Measurements from ENCODE around the gene CCZ1B.
"Not testable (repeated sequence)": the region's sequence is repeated elsewhere in the genome, so short reads cannot be mapped to it uniquely, and the experiment has no call there.

Gene CCZ1B

DNA sequence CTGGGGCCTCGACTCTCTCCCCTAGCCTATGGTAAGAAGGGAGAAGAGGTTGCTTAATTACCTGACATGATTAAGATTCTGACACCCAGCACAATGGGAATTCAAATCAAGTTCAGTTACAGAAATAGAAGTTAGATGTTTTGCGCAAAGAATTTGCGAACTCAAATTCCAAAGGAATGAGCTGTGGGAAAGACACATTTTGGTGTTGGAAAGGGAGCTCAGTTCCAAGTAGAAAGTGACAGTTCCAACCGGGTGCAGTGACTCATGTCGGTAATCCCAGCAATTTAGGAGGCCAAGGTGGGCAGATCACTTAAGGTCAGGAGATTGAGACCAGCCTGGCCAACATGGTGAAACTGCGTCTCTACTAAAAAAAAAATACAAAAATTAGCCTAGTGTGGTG, 4.0 kb upstream of the CCZ1B start:
- DNase-seq = not testable (repeated sequence)

DNA sequence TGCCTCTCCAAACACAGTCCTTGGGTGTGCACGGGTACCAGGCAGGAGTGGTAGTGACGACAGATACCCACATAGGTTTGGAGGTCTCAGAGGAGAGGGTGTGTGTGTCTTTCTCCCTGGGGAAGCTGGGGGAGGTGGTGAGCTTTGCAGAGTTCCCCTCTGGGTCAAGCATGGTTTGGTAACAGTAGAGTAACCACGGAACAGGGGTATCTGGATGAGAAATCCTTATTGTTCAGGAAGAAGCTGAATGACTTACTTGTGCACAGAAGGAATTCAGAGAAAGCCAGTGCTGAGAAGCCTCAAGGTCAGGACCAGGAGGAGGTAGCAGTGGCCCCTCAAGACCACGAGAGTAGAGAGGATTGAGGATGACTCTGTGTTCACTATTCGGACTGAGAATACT, 3.5 kb upstream of the CCZ1B start:
- DNase-seq = not testable (repeated sequence)

DNA sequence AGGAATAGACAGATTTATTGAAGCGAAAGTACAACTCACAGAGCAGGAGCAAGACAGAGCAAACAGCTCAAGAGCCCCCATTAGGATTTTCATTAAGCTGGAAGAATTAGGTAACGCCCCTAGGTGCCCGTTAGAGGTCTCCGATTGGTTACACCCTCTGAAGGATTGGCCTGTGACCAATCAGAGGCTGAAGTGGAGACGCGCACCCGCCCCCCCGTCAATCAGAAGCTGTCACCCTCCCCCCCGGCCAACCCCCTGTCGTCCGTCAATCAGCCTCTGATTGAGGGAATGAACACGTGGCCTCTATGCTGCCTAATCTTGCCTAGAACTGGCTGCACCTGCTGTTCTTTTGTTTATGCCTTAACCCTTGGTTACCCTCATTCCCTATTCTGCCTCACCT, 1.1 kb upstream of the CCZ1B start:
- DNase-seq = not testable (repeated sequence)

DNA sequence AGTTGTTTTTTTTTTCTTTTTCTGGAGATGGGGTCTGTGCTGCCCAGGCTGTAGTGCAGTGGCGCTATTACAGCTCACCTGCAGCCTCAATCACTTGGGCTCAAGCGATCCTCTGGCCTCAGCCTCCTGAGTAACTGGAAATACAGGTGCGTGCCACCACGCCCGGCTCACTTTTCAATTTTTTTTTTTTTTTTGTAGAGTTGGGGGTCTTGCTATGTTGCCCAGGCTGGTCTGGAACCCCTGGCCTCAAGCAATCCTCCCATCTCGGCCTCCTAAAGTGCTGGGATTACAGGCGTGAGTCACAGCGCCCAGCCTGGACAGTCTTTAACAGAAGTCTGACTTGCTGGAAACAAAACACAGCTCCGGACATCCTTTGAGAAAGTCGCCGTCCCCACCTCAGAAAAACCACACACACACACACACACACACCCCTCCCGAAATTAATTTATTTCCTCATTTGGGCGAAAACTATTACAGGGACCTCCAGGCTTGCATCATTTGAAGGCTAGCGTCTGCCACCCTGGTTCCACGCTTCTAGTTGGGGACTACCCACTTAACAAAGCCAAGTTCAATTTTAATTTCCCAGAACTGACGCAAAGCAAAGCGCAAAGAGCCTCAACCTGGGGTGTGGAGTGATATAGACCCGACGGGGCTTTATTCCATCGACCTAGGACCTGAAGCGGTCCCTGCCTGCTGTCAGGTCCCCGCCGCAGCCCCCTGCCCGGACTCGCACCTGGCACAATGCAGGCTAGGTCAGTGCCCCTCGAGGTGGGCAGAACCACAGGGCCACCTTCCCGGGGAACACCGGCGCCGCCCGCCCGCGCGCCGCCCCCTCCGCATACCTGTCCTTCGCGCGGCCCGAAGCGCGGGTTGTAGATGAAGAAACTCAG, 594 bp downstream of the CCZ1B start:
- not testable (repeated sequence) for DNase-seq

DNA sequence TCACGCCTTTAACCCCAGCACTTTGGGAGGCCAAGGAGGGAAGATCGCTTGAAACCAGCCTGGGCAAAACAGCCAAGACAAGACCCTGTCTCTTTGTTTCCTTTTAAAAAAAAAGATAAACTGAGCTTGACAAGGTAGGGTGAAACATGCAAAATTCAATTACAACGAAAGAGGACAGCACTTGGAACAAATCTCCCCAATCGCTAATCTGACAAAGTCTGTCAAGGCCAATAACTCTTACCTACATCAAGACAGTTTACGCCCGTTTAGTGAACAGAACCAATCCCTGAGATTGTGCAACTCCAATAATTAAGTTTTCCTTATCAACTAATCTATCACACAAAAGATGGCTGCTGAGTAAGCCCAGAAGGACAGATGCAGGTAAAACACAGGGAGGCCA, 4.5 kb downstream of the CCZ1B start:
- not testable (repeated sequence) for DNase-seq

DNA sequence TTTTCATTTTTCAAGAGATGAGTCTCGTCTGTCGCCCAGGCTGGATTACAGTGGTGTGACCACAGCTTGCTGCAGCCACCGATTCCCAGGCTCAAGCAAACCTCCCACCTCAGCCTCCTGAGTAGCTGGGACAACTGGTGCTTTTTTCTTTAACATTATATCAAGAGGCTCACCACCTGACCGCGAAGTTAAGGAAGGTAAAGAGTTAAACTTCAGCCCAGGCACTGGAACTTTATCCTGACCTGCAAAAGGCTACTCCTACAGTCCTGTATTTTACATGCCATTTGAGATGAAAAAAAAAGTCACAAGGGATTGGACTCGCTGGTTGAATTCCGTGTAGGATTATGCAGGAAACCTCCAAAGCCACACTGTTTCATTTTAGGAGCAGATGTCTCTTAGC, 10.6 kb downstream of the CCZ1B start:
- DNase-seq = not testable (repeated sequence)

DNA sequence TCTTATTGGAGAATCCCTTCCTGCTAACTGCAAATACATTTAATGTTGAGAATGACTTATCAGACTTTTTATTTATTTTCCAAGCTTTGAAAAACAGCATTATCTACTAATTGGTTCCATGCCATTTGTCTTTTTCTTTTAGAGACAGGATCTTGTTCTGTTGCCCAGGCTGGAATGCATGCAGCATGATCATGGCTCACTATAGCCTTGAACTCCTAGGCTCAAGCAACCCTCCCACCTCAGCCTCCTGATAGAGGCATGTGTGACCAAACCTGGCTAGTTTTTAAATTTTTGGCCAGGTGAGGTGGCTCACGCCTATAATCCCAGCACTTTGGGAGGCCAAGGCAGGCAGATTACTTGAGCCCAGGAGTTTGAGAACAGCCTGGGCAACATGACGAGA, 13.1 kb downstream of the CCZ1B start:
- DNase-seq = not testable (repeated sequence)

DNA sequence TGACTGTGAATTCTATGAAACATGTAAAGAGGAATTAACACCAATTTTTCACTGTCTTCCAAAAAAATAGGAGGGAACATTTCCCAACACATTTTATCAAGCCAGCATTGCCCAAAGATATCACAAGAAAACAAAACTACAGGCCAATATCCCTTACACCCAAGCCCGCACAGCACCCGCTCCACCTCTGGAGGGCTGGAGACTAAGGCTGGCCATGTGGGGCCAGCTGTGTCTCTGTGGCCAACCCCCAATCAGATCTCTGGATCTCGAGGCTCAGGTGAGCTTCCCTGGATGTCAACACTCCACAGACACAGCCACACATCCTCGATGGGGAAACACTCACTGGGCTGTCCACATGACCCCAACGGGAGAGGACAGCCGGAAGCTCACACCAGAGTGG, 18.1 kb downstream of the CCZ1B start:
- DNase-seq = not testable (repeated sequence)

DNA sequence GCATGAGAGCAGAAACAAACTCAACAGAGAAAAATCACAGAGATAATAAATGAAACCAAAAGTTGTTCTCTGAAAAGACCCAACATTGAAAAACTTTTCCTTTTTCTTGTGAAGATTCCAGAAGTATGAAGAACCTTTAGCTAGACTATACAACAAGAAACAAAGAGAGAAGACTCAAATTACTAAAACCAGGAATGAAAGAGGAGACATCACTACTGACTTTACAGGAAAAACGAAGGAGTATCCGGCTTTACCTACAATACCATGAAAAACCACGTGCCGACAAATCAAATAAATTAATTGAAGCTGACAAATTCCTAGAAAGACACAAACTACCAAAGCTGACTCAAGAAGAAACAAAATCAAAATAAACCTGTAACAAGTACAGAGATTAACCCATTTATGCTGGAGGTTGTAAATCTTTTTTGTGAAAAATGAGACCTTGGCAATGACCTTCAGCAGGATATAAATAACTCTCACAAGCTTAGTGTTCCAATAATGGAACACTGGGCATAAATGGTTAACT, 18.6 kb downstream of the CCZ1B start:
- DNase-seq = not testable (repeated sequence)

DNA sequence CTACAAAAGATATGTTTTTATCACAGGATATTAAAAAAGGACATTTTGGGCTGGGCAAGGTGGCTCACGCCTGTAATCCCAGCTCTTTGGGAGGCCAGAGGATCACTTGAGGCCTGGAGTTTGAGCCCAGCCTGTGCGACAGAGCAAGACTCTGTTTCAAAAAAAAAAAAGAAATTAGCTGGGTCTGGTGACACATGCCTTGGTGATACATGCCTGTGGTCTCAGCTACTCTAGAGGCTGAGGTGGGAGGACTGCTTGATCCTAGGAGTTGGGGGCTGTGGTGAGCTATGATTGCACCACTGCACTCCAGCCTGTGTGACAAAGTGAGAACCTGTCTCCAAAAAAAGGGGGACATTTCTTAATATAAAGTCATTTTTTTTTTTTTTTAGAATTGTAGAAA, 25.7 kb downstream of the CCZ1B start:
- DNase-seq = not testable (repeated sequence)

DNA sequence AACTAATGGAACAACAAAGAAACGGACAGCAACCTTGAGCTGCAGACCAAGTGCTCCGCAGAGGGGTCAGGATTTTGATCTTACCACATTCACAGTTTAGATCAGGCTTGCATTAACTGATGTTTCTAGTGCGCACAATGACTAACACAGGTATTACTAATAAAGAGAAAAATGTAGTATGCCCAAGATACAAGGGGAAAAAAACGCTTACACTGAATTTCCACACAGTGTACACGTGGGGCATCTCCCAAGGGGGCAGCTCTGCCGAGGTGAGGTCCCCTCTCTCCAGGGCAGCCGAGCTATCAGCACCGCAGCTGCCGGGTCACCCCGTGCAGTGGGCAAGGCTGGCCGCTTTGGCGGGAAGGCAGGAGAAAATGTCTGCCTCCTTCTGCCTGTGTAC, 26.2 kb downstream of the CCZ1B start:
- DNase-seq = not testable (repeated sequence)

DNA sequence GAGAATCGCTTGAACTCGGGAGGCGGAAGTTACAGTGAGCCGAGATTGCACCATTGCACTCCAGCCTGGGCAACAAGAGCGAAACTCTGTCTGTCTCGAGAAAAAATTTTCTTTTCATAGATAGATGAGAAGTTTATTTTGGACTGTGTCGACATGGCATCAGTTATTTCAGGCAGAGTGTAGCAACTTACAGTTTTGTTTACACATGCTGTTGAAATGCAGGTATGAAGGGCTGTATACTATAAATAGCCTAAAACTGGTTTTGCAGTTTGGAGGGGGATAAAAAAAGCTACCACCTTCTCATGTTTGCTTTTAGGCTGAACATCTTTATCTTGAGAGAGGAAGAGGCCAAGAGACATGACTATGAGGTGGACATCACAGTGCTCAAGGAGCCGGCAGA, 28.0 kb downstream of the CCZ1B start:
- not testable (repeated sequence) for DNase-seq

DNA sequence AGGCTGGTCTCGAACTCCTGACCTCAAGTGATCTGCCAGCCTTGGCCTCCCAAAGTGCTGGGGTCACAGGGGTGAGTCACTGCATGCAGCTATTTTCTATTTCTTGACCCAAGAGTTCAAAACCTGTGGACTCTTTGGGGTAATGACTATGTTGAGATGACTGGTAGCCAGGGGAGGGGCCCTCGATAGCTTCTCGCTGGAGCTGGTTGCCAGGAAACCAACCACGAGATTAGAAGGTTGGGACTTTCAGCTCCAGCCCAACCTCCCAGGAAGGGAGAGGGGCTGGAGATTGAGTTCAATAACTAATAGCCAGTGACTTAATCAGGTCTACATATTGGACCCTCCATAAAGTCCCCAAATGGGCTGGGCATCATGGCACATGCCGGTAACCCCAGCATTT, 28.9 kb downstream of the CCZ1B start:
- DNase-seq = not testable (repeated sequence)

DNA sequence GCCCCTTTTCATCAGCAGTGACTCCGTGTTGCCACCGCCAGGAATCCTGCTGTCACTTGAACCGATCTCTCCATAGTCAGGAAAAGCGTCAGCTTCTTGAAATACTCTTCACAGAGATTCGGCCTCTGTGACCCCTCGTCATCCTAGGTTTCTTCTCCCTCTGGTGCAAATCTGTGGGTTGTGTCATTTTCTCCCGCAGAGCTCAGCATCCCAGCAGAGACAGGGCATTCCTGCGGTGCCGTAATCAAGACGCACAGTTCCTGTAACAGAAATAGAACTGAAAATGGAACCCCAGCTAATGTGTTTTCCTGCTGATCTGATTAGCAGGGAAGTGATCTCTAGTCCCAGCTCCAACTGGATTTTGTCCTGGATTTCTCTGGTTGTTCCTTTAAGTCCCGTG, 31.8 kb downstream of the CCZ1B start:
- DNase-seq = not testable (repeated sequence)

DNA sequence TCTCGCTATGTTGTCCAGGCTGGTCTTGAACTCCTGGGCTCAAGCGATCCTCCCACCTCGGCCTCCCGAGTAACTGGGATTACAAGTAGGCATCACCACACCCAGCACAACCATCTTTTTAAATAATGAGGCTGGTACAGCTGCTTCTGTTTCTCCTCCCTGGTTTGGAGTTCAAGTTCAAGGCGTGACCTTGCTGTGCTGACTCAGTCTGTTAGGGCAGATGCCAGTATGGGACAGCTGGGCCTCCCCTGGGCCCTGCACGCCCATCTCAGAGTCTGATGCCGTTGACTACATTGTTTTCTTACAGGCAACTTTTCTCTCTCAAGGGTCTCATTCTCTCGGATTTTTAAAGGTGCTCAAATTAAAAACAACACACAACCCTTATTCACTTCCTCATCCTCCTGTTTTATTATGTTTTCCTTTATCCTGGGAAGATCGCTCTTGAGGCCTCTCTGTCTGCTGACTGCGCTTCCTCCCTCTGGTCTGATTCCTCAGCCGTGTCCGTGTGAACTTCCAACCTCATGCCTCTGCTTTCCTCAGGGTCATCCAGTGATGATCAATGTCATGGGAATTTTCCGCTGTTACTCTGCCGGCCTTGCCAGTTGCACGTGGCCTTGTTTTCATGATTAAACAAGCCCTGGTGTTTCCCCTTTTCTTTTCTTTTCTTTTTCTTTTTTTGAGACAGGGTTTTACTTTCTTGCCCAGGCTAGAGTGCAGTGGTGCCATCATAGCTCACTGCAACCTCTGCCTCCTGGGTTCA, 33.8 kb downstream of the CCZ1B start:
- not testable (repeated sequence) for DNase-seq

DNA sequence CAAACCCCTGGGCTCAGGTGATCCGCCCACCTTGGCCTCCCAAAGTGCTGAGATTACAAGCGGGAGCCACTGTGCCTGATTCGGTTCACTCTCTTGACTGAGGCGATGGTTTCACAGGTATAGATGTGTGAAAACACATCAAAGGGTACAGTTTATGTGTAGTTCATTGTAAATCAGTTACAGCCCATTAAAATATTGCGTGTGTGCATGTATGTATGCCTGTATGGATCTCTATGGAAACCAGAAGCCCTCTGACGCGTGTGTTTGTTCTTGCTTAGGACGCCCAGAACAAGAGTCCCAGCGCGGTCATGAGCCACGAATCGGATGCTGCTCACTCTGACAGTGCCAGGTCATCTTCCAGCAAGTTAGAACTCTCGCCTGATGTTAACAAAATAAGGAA, 36.7 kb downstream of the CCZ1B start:
- not testable (repeated sequence) for DNase-seq

DNA sequence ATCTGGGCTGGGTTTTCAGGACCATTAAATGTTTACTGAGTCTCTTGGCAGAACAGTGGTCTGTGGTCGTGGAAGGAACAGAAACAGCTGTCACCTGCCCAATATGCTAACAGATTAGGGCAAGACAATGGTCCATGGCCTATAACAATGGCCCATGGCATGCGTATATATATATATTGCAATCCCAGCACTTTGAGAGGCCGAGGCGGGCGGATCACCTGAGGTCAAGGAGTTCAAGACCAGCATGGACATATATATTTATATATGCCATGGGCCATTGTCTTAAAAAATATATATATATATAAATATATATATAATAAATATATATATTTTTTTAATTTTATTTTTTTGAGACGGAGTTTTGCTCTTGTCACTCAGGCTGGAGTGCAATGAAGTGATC, 44.5 kb downstream of the CCZ1B start:
- not testable (repeated sequence) for DNase-seq

DNA sequence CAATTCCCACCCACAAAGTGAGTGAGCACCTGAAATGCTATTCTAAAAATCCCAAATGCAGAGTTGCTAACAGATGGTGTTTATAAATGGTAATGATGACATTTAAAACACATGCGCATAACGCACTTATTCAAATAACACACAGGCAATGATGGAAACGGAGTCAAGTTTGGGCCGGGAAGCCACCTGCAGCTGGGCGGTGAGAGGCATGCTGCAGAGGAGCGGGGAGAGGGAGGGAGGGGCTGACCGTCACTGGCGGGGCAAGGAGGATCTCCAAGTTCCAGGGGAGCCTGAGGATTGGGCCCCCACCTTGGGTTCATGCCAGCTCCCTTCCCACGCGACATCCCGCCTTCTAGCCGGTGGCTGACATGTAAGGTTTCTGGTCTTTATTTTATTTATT, 64.9 kb downstream of the CCZ1B start:
- DNase-seq = not testable (repeated sequence)

DNA sequence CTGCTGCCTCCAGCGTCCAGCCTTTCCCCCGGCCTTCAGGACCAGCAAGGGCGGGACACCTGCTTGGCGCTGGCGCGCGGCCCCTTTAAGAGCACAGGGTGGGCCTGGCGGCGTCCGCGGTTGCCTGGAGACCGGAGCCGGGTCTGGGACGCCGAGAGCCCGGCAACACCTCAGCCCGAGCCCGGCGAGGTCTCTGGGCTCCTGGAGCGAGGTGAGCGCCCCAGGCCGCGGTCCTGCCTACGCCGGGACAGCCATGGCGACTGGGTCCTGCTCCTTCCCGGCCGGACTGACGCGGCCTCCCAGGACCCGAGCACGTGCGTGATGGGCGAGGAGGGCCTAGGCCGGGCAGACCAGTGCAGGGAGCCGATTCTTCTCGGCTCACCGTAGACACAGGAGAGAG, 72.1 kb downstream of the CCZ1B start, which contains the start of gene RSPH10B2:
Gene RSPH10B2 (plus strand): TSS at position 140 of the 400 bp plus-strand sequence. CDS start 3,575 bp downstream, outside the sequence.
- not testable (repeated sequence) for DNase-seq

DNA sequence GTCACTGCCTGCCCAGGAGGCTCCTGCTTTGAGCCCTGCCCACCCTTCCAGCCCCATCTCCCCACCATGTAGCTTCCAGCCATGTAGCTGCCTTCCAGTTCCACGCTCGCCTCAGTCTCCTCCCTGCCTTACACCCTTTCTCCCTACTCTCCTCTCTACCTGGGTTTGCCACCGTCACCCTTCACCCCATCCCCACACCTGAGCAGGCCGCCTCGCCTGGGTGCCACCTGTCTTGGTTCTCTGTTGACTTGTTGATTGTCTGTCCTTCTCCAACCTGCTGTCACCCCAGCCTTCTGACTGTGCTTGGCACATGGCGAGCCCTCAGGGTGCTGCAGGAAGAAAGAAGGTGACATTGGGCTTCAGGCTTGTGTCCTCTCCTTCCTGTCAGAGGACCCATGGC, 75.9 kb downstream of the CCZ1B start:
- not testable (repeated sequence) for DNase-seq

DNA sequence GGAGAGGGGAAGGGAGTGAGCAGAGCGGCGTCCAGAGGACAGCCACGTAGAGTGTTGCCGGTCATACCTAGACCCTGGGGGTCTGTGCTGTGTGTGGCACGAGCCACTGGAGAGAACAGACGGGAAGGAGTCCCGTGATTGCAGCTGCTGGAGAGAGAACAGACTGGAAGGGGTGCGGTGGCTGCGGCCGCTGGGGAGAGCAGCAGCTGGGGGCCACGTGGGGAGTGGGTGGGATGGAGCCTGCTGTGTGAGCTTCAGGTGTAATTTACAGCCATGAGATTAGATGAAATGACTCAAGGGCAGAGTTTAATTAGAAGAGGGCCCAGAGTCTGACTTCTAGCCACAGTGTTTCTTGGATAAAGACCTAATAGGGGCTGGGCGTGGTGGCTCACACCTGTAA, 76.7 kb downstream of the CCZ1B start:
- not testable (repeated sequence) for DNase-seq
